Trophoblast cell (in vitro differentiated cells and primary cell): ENCODE measurements around the gene SCN3A.

ENCODE experiments used
- DNase-seq, 2 donors: peaks; one replicate each; pipeline ENCODE4 v3.0.0-alpha.2; 2016
- H2AFZ ChIP-seq: 2 replicates; pipeline ENCODE4 v1.6.1; 2013; ENCODE audit warnings: low read length, moderate library complexity, mild to moderate bottlenecking; ENCODE audit not compliant: insufficient read depth, poor library complexity
- H2AK5ac ChIP-seq: 2 replicates; pipeline ENCODE4 v1.6.1; 2013; ENCODE audit warnings: mild to moderate bottlenecking, low read length
- H2BK120ac ChIP-seq: 2 replicates; pipeline ENCODE4 v1.6.1; 2013; ENCODE audit warnings: low read length, mild to moderate bottlenecking, moderate library complexity; ENCODE audit not compliant: insufficient read depth, poor library complexity
- H2BK12ac ChIP-seq: 2 replicates; pipeline ENCODE4 v1.6.1; 2013; ENCODE audit warnings: mild to moderate bottlenecking, low read length, moderate library complexity
- H2BK5ac ChIP-seq: 2 replicates; pipeline ENCODE4 v1.6.1; 2013; ENCODE audit warnings: low read length, low read depth, moderate library complexity, mild to moderate bottlenecking; ENCODE audit not compliant: poor library complexity
- H3K14ac ChIP-seq: 2 replicates; pipeline ENCODE4 v1.6.1; 2013; ENCODE audit warnings: mild to moderate bottlenecking, low read length
- H3K18ac ChIP-seq: 2 replicates; pipeline ENCODE4 v1.6.1; 2013; ENCODE audit warnings: mild to moderate bottlenecking, low read length
- H3K23ac ChIP-seq: 2 replicates; pipeline ENCODE4 v1.6.1; 2013; ENCODE audit warnings: low read length
- H3K27ac ChIP-seq: 2 replicates; pipeline ENCODE4 v1.5.1; 2013; ENCODE audit warnings: low read depth, mild to moderate bottlenecking, inconsistent platforms, low read length, moderate library complexity
- H3K27me3 ChIP-seq: 2 replicates; pipeline ENCODE4 v1.6.1; 2013; ENCODE audit warnings: inconsistent platforms, mild to moderate bottlenecking, low read length, moderate library complexity; ENCODE audit not compliant: insufficient read depth
- H3K36me3 ChIP-seq, 2 experiments: 1 replicate in 1 of 2; 2 replicates in 1 of 2; pipeline ENCODE4 v1.6.1; 2013; ENCODE audit warnings: low read length in 2 of 2, mild to moderate bottlenecking in 2 of 2, moderate library complexity in 1 of 2; ENCODE audit not compliant: insufficient read depth in 2 of 2, control insufficient read depth in 1 of 2
- H3K4ac ChIP-seq: 2 replicates; pipeline ENCODE4 v1.6.1; 2013; ENCODE audit warnings: low read depth, mild to moderate bottlenecking, low read length, moderate library complexity
- H3K4me1 ChIP-seq, 2 experiments: 1 replicate in 1 of 2; 2 replicates in 1 of 2; pipeline ENCODE4 v1.6.1; 2013; ENCODE audit warnings: low read length in 2 of 2, mild to moderate bottlenecking in 2 of 2, moderate library complexity in 1 of 2; ENCODE audit not compliant: insufficient read depth in 2 of 2, control insufficient read depth in 1 of 2
- H3K4me2 ChIP-seq: 2 replicates; pipeline ENCODE4 v1.6.1; 2013; ENCODE audit warnings: inconsistent platforms, mild to moderate bottlenecking, low read length, moderate library complexity
- H3K4me3 ChIP-seq: 2 replicates; pipeline ENCODE4 v1.5.1; 2013; ENCODE audit warnings: mild to moderate bottlenecking, low read depth, low read length, inconsistent platforms
- H3K79me1 ChIP-seq: one replicate; pipeline ENCODE4 v1.6.1; 2013; ENCODE audit warnings: low read length
- H3K79me2 ChIP-seq: 2 replicates; pipeline ENCODE4 v1.6.1; 2013; ENCODE audit warnings: low read length, mild to moderate bottlenecking; ENCODE audit not compliant: control insufficient read depth, insufficient read depth, poor library complexity
- H3K9ac ChIP-seq: 2 replicates; pipeline ENCODE4 v1.6.1; 2013; ENCODE audit warnings: mild to moderate bottlenecking, low read length
- H3K9me3 ChIP-seq: 2 replicates; pipeline ENCODE4 v1.6.1; 2013; ENCODE audit warnings: low read depth, mild to moderate bottlenecking, control low read depth, inconsistent platforms, low read length; ENCODE audit not compliant: insufficient read depth
- H4K12ac ChIP-seq: 2 replicates; pipeline ENCODE4 v1.6.1; 2013; ENCODE audit warnings: low read depth, mild to moderate bottlenecking, low read length, moderate library complexity
- H4K8ac ChIP-seq: 2 replicates; pipeline ENCODE4 v1.6.1; 2013; ENCODE audit warnings: low read depth, mild to moderate bottlenecking, low read length, moderate library complexity
- H4K91ac ChIP-seq: one replicate; pipeline ENCODE4 v1.6.1; 2013; ENCODE audit warnings: low read depth, mild to moderate bottlenecking, low read length, moderate library complexity
- WGBS: extraction: QIAGEN DNeasy Blood & Tissue Kit; methylation state at CpG from one replicate; pipeline ENCODE4 v1.1.7; 2013; ENCODE audit warnings: missing lambda C conversion rate; ENCODE audit not compliant: insufficient read length, insufficient coverage; ENCODE audit errors: extremely low coverage; 5-methylcytosine and 5-hydroxymethylcytosine counted together

The SCN3A gene

DNA sequence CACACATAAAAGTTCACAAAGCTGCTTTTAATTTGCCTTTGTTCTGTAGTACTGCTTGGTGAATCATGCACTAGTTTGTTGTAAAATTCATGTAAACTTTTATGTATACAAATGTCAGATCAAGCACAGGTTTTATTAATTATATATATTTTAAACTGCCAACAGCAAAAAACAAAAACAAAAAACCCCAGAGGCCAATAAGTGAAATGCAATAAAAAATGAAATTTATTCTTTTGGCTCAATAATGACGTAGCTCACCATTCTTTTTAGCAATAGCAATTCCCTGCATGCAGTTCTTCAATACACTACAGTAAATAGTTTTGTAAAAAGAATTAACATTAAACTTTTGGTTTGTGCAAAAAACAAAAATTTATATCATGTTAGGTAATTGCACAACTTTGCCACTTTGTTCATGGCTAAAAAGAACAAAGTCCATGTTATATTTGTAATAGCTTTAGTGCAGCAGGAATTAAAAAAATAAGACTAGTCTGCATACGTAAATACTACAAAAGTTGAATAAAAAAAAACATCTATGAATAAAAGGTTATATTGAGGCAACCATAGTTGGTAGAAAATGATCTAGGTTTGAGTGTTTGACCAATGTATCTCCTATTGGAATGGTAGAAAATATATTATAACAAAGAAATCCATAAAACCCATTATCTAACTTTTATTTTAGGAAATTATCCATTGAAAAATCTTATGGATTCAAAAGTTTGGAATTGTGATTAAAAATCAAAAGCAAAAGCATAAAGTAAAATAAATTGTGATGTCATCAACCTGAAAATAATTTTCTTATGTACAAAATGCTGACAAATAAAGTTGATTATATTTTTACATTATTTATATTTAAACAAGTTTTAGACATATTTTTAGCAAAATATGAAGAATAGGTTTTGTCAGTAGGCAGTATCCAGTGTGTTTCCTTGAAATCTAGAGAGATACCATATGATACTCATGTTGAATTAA is 115.6 kb downstream of the SCN3A start:
- Histone ChIP-seq H2AFZ (no peak overlapping the region), H2BK5ac (no peak overlapping the region), H4K8ac (no peak overlapping the region), H3K9ac (no peak overlapping the region), H3K27me3 (no peaks in the 10 kb centered on the region), H3K36me3 (no peaks in the 10 kb centered on the region), H4K12ac (no peak overlapping the region), H3K9me3 (no peaks in the 10 kb centered on the region), H2BK120ac (no peak overlapping the region), H3K4me2 (no peak overlapping the region), H3K23ac (no peak overlapping the region), H3K4me1 (no peaks in the 10 kb centered on the region), H3K4ac (no peak overlapping the region), H3K79me2 (no peaks in the 10 kb centered on the region), H3K18ac (no peak overlapping the region), H3K4me3 (no peak overlapping the region), H2BK12ac (no peak overlapping the region), H4K91ac (no peak overlapping the region), H3K79me1 (no peaks in the 10 kb centered on the region), H3K27ac (no peak overlapping the region), H3K14ac (no peak overlapping the region), H2AK5ac (no peak overlapping the region)
- DNase-seq = no peak
- no CpG with 5 or more reads among the region's 2 CpGs for WGBS

DNA sequence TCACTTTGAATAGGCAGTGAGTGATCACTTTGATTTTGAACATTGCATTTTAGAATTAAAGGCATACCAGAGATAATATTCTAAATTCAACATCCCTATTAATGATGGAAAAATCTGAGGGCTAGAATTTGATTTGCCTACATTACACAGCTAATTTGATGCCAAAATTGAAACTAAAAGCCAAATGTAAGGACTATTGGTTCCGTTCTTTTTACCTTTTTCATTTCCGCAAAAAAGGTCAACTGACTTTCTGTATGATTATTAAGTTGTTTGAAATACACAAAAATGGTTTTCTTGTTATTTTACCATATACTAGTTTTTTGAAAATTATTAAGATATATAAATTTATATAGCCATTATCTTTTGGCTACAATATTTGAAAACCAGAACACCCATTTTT is 117.5 kb downstream of the SCN3A start:
- no peak overlapping the region for H3K4me3 ChIP-seq
- H3K9me3 ChIP-seq = no peaks in the 10 kb centered on the region
- H3K27ac ChIP-seq = no peak overlapping the region

DNA sequence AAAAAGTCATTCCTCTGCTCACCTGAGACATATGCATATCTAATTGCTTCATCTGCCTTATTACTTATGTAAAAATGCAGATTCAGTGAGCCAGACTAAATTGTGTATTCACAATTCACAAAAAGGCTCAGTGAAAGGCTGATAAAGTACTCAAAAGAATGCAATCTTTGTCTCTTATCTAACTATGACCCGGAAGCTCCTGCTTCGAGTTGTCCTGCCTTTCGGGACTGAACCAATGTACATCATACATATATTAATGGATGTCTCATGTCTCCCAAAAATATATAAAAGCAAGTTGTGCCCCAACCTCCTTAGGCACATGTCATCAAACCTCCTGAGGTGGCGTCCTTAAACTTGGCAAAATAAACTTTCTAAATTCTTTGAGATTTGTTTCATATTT is 120.5 kb downstream of the SCN3A start:
- H3K79me1 ChIP-seq = no peaks in the 10 kb centered on the region
- no peak overlapping the region for H3K18ac ChIP-seq
- WGBS = no CpG with 5 or more reads among the region's 4 CpGs
- no peak overlapping the region for H3K23ac ChIP-seq
- no peak overlapping the region for H4K8ac ChIP-seq
- no peaks in the 10 kb centered on the region for H3K4me1 ChIP-seq
- no peak overlapping the region for H2BK12ac ChIP-seq
- no peak overlapping the region for H2BK5ac ChIP-seq
- no peak overlapping the region for H2AK5ac ChIP-seq
- H2BK120ac ChIP-seq = no peak overlapping the region
- H3K27ac ChIP-seq = no peak overlapping the region
- H4K91ac ChIP-seq = no peak overlapping the region
- no peaks in the 10 kb centered on the region for H3K79me2 ChIP-seq
- no peak overlapping the region for H3K4me2 ChIP-seq
- H2AFZ ChIP-seq = no peak overlapping the region
- H3K9me3 ChIP-seq = no peaks in the 10 kb centered on the region
- no peak overlapping the region for H3K14ac ChIP-seq
- no peak overlapping the region for H3K4ac ChIP-seq
- H3K9ac ChIP-seq = no peak overlapping the region
- H4K12ac ChIP-seq = no peak overlapping the region
- DNase-seq = no peak
- H3K36me3 ChIP-seq = no peaks in the 10 kb centered on the region
- H3K4me3 ChIP-seq = no peak overlapping the region
- no peaks in the 10 kb centered on the region for H3K27me3 ChIP-seq

More for the DNA sequence above, 117.5 kb downstream of the SCN3A start:
- Histone ChIP-seq H3K79me2 (no peaks in the 10 kb centered on the region), H2AFZ (no peak overlapping the region), H4K8ac (no peak overlapping the region), H3K4me1 (no peaks in the 10 kb centered on the region), H3K36me3 (no peaks in the 10 kb centered on the region), H3K14ac (no peak overlapping the region), H3K79me1 (no peaks in the 10 kb centered on the region), H3K4ac (no peak overlapping the region), H3K9ac (no peak overlapping the region), H2BK120ac (no peak overlapping the region), H4K91ac (no peak overlapping the region), H2BK5ac (no peak overlapping the region), H3K18ac (no peak overlapping the region), H3K27me3 (no peaks in the 10 kb centered on the region), H4K12ac (no peak overlapping the region), H2BK12ac (no peak overlapping the region), H3K4me2 (no peak overlapping the region), H3K23ac (no peak overlapping the region), H2AK5ac (no peak overlapping the region)
- WGBS = no CpG with 5 or more reads among the region's 2 CpGs
- DNase-seq = no peak

DNA sequence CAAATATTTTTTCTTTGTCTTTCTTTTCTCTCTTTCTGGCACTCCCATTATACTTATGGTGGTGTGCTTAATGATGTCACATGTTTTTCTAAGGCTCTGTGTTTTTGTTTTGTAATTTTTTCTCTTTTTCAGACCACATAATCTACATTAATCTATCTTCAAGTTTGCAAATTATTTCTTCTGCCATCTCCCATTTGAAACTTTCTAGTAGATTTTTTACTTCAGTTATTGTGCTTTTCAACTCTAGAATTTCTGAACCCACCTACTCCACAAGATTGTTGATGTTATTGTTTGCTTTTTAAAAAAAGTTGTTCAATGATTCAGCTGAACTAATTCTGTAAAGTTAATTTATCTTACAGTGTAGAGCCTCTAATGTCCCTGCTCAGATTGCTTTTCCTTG is 121.4 kb downstream of the SCN3A start:
- H4K8ac ChIP-seq = no peak overlapping the region
- H3K27me3 ChIP-seq = no peaks in the 10 kb centered on the region
- no peak overlapping the region for H2BK5ac ChIP-seq
- H2BK12ac ChIP-seq = no peak overlapping the region
- H3K4me3 ChIP-seq = no peak overlapping the region
- DNase-seq = no peak
- H3K36me3 ChIP-seq = no peaks in the 10 kb centered on the region
- H4K12ac ChIP-seq = no peak overlapping the region
- no peak overlapping the region for H3K14ac ChIP-seq
- H3K9ac ChIP-seq = no peak overlapping the region
- H2AK5ac ChIP-seq = no peak overlapping the region
- H3K27ac ChIP-seq = no peak overlapping the region
- no peak overlapping the region for H3K18ac ChIP-seq
- H3K4ac ChIP-seq = no peak overlapping the region
- H2BK120ac ChIP-seq = no peak overlapping the region
- H3K4me2 ChIP-seq = no peak overlapping the region
- H3K9me3 ChIP-seq = no peaks in the 10 kb centered on the region
- H3K4me1 ChIP-seq = no peaks in the 10 kb centered on the region
- no peak overlapping the region for H4K91ac ChIP-seq
- H3K79me1 ChIP-seq = no peaks in the 10 kb centered on the region
- no peak overlapping the region for H2AFZ ChIP-seq
- H3K23ac ChIP-seq = no peak overlapping the region
- H3K79me2 ChIP-seq = no peaks in the 10 kb centered on the region
